Measurements from ENCODE around the gene NDUFS7. TPM values are rescaled to one million over a fixed set of nuclear protein-coding genes. Genes with fewer than 3 reads are reported as not detected.

The NDUFS7 gene
- polyA plus RNA-seq (ENCODE audit: insufficient read length), result 88.4 TPM

GRCh38 chr19:1383312-1384084 lies at the start of gene NDUFS7:
TSS of gene NDUFS7 (plus strand) at chr19:1383907. CDS start at chr19:1383927, 20 bp downstream.
- peak; percentile 94 for DNase-seq

GRCh38 chr19:1336079-1336684 lies 47.5 kb upstream of the NDUFS7 start:
- no peak for DNase-seq

GRCh38 chr19:1340681-1341469 lies 42.8 kb upstream of the NDUFS7 start:
- DNase-seq, result no peak

GRCh38 chr19:1343041-1343440 lies 40.7 kb upstream of the NDUFS7 start:
- peak; percentile 50 for DNase-seq

- no peak for DNase-seq
Observed at GRCh38 chr19:1349211-1349610, 34.5 kb upstream of the NDUFS7 start.

GRCh38 chr19:1350867-1351266 lies 32.8 kb upstream of the NDUFS7 start:
- DNase-seq, result no peak

GRCh38 chr19:1351381-1351851 lies 32.3 kb upstream of the NDUFS7 start:
- no peak for DNase-seq

- no peak for DNase-seq
Observed at GRCh38 chr19:1353144-1353543, 30.6 kb upstream of the NDUFS7 start.

GRCh38 chr19:1354970-1355567 lies 28.6 kb upstream of the NDUFS7 start:
- no peak for DNase-seq

- DNase-seq, result peak; percentile 52
Observed at GRCh38 chr19:1355568-1356507, 27.9 kb upstream of the NDUFS7 start.

- DNase-seq, result no peak
Observed at GRCh38 chr19:1356508-1356865, 27.2 kb upstream of the NDUFS7 start.

- DNase-seq, result no peak
Observed at GRCh38 chr19:1357531-1358109, 26.1 kb upstream of the NDUFS7 start.

GRCh38 chr19:1360126-1360817 lies 23.4 kb upstream of the NDUFS7 start:
- no peak for DNase-seq

- peak; percentile 78 for DNase-seq
Observed at GRCh38 chr19:1360818-1361461, 22.8 kb upstream of the NDUFS7 start.

GRCh38 chr19:1361601-1362386 lies 21.9 kb upstream of the NDUFS7 start:
- DNase-seq, result no peak

GRCh38 chr19:1362387-1363257 lies 21.1 kb upstream of the NDUFS7 start:
- no peak for DNase-seq

GRCh38 chr19:1363599-1363998 lies 20.1 kb upstream of the NDUFS7 start:
- no peak for DNase-seq

GRCh38 chr19:1364070-1364704 lies 19.5 kb upstream of the NDUFS7 start:
- DNase-seq, result no peak
